Lower lobe of right lung (tissue), 2 donors: ENCODE results near the gene IKZF5. TPM values are rescaled to one million over a fixed set of nuclear protein-coding genes. Genes with fewer than 3 reads are reported as not detected.

ENCODE experiments used
- ATAC-seq, 2 donors: fragments of 200-7000 bp; cut with Tn5 transposase; one replicate each; pipeline ENCODE4 v1.9.1; 2020 to 2022; ENCODE audit warnings: mild to moderate bottlenecking in 2 of 2, moderate library complexity in 2 of 2
- DNase-seq: peaks from one replicate; pipeline ENCODE4 v3.0.0-alpha.2; 2020
- H3K27ac ChIP-seq: fragments of 200-600 bp; one replicate; pipeline ENCODE4 v1.8.0; 2022
- H3K27me3 ChIP-seq: fragments of 200-600 bp; one replicate; pipeline ENCODE4 v1.8.0; 2022; ENCODE audit warnings: low read depth
- H3K36me3 ChIP-seq: fragments of 200-600 bp; one replicate; pipeline ENCODE4 v1.8.0; 2022; ENCODE audit warnings: mild to moderate bottlenecking
- H3K4me1 ChIP-seq: fragments of 200-600 bp; one replicate; pipeline ENCODE4 v1.8.0; 2022
- H3K4me3 ChIP-seq: fragments of 200-600 bp; one replicate; pipeline ENCODE4 v1.8.0; 2022; ENCODE audit warnings: mild to moderate bottlenecking
- H3K9me3 ChIP-seq: fragments of 200-600 bp; one replicate; pipeline ENCODE4 v1.8.0; 2022
- intact Hi-C: fragments of 100-400 bp; cut with DNase I; formaldehyde crosslinking; loops from one replicate; pipeline ENCODE4 v1.11.0; 2022
- total RNA-seq: library from RNA; stranded (reverse); fragmentation: NEBNext Ultra II Directional; extraction: Animal tissue kit (Norgen Biotek cat#: 25700); gene quantifications from one replicate; pipeline ENCODE4 v1.2.1, GENCODE V29; 2021
- TF ChIP-seq, protein P1 (sequence below): fragments of 200-600 bp; IDR thresholded peaks from one replicate; pipeline ENCODE4 v1.8.0; 2022; ENCODE audit warnings: antibody characterized with exemption, mild to moderate bottlenecking
- donor health status: DM: no; HTN: yes; CAD: no; lungs with severe emphysema.

The IKZF5 gene
- total RNA-seq, 1 donor from 2014 or later: 20.1 TPM

GRCh38 chr10:123014772-123015171 is 6.2 kb upstream of the IKZF5 start:
- DNase-seq (no peak), ATAC-seq (no peak)
- intact Hi-C loops: no loop called here
- Histone ChIP-seq H3K4me3 (no peak overlapping the region), H3K27ac (no peak overlapping the region), H3K36me3 (no peaks in the 10 kb centered on the region), H3K9me3 (no peaks in the 10 kb centered on the region), H3K27me3 (no peaks in the 10 kb centered on the region), H3K4me1 (peaks cover 15% of the 10 kb centered on the region)
- TF ChIP-seq, protein P1, sequence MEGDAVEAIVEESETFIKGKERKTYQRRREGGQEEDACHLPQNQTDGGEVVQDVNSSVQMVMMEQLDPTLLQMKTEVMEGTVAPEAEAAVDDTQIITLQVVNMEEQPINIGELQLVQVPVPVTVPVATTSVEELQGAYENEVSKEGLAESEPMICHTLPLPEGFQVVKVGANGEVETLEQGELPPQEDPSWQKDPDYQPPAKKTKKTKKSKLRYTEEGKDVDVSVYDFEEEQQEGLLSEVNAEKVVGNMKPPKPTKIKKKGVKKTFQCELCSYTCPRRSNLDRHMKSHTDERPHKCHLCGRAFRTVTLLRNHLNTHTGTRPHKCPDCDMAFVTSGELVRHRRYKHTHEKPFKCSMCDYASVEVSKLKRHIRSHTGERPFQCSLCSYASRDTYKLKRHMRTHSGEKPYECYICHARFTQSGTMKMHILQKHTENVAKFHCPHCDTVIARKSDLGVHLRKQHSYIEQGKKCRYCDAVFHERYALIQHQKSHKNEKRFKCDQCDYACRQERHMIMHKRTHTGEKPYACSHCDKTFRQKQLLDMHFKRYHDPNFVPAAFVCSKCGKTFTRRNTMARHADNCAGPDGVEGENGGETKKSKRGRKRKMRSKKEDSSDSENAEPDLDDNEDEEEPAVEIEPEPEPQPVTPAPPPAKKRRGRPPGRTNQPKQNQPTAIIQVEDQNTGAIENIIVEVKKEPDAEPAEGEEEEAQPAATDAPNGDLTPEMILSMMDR: no peak

DNA sequence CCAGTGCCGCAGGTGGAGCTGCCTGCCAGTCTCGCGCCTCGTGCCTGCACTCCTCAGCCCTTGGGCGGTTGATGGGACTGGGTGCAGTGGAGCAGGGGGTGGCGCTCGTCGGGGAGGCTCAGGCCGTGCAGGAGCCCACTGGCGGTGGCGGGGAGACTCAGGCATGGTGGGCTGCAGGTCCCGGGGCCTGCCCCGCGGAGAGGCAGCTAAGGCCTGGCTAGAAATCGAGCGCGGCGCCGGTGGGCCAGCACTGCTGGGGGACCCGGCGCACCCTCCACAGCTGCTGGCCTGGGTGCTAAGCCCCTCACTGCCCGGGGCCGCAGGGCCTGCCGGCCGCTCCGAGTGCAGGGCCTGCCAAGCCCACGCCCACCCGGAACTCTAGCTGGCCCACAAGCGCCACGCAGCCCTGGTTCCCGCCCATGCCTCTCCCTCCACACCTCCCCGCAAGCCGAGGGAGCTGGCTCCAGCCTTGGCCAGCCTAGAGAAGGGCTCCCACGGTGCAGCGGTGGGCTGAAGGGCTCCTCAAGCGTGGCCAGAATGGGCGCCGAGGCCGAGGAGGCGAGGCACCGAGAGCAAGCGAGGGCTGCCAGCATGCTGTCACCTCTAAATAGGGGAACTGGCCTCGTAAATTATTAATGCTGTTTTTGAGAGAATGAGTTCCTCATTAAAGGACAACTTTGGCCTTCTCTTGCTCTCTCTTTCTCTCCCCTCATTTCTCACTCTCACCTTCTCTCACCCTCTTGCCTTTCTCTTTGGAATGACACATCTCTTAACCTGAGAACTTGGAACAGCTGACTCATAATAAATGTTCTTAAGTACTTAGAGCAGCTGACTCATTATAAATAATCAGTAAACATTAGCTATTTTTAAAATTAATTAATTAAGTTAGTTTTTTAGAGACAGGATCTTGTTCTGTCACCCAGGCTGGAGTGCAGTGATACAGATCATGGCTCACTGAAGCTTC is 5.1 kb upstream of the IKZF5 start:
- ATAC-seq: no peak
- peaks cover 19% of the 10 kb centered on the region for H3K4me1 ChIP-seq
- no peaks in the 10 kb centered on the region for H3K27me3 ChIP-seq
- no peak overlapping the region for H3K4me3 ChIP-seq
- no peaks in the 10 kb centered on the region for H3K36me3 ChIP-seq
- intact Hi-C loops: no loop called here
- TF ChIP-seq, protein P1: no peak
- no peaks in the 10 kb centered on the region for H3K9me3 ChIP-seq
- H3K27ac ChIP-seq: no peak overlapping the region
- peak; percentile 43 for DNase-seq

DNA sequence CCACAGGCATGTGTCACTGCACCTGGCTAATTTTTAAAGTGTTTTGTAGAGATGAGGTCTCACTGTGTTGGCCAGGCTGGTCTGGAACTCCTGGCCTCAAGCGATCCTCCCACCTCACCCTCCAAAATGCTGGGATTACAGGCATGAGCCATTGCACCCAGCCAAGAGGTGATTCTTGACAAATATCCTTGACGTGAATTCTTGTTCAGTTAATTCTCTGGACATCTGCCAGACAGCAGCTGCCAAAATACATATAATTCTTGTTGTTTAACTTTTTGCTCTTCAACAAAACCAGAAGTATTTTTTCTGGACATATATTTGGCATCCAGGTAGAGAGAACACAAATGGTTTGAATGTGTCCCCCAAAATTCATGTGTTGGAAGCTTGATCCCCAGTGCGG is 3.4 kb upstream of the IKZF5 start:
- Histone ChIP-seq H3K4me3 (no peak overlapping the region), H3K36me3 (no peaks in the 10 kb centered on the region), H3K4me1 (peaks cover 28% of the 10 kb centered on the region), H3K9me3 (no peaks in the 10 kb centered on the region), H3K27ac (no peak overlapping the region), H3K27me3 (no peaks in the 10 kb centered on the region)
- DNase-seq: no peak
- ATAC-seq: no peak
- TF ChIP-seq, protein P1: no peak
- intact Hi-C loops: no loop called here

DNA sequence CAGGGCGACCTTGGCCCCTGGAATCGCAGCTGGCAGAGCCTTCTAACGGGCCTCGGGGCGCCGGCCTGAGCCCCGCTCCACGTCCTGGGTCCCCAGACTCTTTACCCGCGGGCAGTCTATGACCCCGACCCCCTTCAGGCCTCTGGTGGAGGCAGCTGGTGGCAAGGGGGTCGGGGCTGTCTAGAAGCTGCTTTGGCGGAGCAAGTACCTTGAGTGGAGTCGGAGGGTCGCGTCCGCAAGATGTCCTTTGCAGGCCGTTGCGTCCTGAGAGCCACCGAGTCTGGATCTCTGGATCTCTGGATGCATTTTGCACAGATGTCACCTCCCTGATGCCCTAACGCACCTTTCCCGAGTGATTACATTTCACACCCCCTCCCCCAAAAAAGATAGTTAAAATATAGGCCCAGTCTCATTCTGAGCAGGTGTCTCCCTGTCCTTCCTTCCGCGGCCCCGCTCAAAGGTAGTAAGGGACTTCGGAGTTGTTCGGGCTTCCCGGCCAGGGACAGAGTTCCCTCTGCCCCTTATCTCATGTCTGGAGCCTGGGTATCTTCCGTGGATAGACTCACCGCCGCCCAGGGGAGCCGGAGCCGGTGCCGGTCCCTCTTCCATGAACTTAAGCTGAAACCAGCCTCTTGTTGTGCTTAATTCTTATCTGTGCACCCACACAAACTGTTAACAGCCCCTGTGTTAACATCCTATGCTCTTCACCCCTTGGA is 668 bp upstream of the IKZF5 start:
- DNase-seq: peak; percentile 51
- peak; percentile 2 to 27 for ATAC-seq
- intact Hi-C loops: no loop called here

More for the DNA sequence above, 668 bp upstream of the IKZF5 start:
- H3K27me3 ChIP-seq: no peaks in the 10 kb centered on the region
- TF ChIP-seq, protein P1: no peak
- peak overlapping the region; percentile 96 for H3K4me3 ChIP-seq
- peaks cover 46% of the 10 kb centered on the region for H3K4me1 ChIP-seq
- H3K36me3 ChIP-seq: peaks cover 6% of the 10 kb centered on the region
- H3K9me3 ChIP-seq: no peaks in the 10 kb centered on the region
- peak overlapping the region; percentile 95 for H3K27ac ChIP-seq
